GM23248 (cell line): ENCODE measurements around the gene PRRX1.

Experiments
- EZH2 ChIP-seq: fragments of 200-600 bp; sonication (generic); IDR thresholded peaks from 2 replicates; pipeline ENCODE4 v1.6.1; 2018; ENCODE audit warnings: antibody characterized with exemption, mild to moderate bottlenecking; ENCODE audit not compliant: insufficient read depth, poor library complexity, severe bottlenecking
- EZH2phosphoT487 ChIP-seq: fragments of 200-600 bp; sonication (generic); IDR thresholded peaks from 2 replicates; pipeline ENCODE4 v1.6.1; 2018; ENCODE audit warnings: antibody characterized with exemption, moderate library complexity, mild to moderate bottlenecking, low read depth; ENCODE audit not compliant: insufficient read depth

- TF ChIP-seq EZH2 (no peak), EZH2phosphoT487 (no peak)
Measured at GRCh38 chr1:170765279-170765678, 101.3 kb downstream of the PRRX1 start.
